Activated CD8-positive, alpha-beta memory T cell treated with anti-CD3 and anti-CD28 coated beads, Interleukin-2, amount 50 U/mL, for 48 hours (primary cell): ENCODE measurements around the gene RBM19.

Experiments
- DNase-seq: peaks from one replicate; pipeline ENCODE4 v3.0.0-alpha.2; 2020

Gene RBM19

GRCh38 chr12:113766879-113767878 lies 198.9 kb downstream of the RBM19 start:
- DNase-seq, result no peak
